Head of caudate nucleus (tissue), 42 donors: Measurements from ENCODE around the gene SLIT3.

Experiments
- DNase-seq, 42 donors: peaks; one replicate each; pipeline versions ENCODE4 v3.0.0 to v3.0.0-alpha.2; 2020 to 2021; ENCODE audit warnings: mixed read lengths in 7 of 42
- intact Hi-C: fragments of 100-400 bp; cut with DNase I; formaldehyde crosslinking; loops from one replicate; pipeline ENCODE4 v1.15.0; 2022

The SLIT3 gene

DNA sequence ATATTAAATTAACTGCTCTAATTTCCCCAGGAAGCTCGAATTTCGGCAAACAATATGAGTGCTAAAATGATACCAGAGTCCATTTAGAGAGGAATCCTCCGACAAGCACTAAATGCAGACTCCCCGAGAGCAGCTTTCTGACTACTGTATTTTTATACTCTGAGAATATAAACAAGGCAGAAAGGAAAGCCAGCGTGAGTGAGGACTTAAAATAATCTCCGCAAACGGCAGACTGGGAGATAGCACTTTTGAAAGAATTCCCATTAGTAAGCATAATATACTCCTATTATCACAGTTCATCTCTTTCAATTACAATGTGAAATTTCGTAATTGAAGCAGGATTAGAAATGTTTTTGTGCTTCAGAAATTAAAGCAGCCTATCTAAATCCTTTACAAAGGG is 452.4 kb downstream of the SLIT3 start:
- no peak for DNase-seq
- intact Hi-C loops: no loop called here

DNA sequence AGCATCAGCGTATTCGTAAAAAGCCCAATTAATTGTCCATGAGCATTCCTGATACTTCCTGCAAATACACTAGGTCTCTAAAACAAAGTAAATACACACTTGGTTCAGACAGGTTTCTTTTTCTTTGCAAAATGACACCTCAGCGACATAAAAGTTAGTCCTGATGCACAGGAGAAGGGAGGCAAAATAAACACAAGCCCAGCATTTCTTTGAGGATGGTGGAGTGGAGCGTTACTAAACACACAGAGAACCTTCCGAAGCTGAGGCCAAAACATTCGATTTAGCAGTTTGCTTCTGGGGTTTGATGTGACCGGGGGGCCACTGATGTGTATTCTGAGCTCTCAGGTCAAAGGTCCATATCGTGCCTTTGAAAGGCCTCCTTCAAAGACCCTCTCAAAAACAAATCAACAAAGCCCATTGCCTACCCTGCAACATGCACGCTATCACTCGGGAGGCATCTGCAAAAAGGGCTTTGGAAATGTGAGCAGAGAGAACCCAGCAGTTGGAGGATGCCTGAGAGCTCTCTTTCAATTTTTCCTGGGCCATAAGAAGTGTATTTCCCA is 453.3 kb downstream of the SLIT3 start:
- DNase-seq: no peak

DNA sequence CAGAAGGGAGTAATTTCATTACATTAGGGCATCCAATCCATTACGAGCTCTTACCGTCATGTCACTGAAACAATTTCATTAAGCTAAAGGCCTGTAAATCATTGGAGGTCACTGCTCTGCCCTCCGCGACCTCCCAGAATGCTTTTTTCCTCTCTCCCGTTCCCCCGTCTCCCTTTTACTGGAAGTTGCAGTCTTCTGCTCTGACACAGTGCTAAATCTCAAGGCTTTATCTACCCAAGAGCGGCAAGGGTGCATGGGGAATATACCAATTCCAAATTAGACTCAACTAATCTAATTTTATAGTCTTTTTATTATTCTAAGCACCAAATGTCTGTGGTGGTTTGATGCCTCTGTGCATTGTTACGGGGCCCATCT is 456.0 kb downstream of the SLIT3 start:
- DNase-seq: no peak
- intact Hi-C loops: no loop called here

More for the DNA sequence above, 453.3 kb downstream of the SLIT3 start:
- intact Hi-C loops: no loop called here

DNA sequence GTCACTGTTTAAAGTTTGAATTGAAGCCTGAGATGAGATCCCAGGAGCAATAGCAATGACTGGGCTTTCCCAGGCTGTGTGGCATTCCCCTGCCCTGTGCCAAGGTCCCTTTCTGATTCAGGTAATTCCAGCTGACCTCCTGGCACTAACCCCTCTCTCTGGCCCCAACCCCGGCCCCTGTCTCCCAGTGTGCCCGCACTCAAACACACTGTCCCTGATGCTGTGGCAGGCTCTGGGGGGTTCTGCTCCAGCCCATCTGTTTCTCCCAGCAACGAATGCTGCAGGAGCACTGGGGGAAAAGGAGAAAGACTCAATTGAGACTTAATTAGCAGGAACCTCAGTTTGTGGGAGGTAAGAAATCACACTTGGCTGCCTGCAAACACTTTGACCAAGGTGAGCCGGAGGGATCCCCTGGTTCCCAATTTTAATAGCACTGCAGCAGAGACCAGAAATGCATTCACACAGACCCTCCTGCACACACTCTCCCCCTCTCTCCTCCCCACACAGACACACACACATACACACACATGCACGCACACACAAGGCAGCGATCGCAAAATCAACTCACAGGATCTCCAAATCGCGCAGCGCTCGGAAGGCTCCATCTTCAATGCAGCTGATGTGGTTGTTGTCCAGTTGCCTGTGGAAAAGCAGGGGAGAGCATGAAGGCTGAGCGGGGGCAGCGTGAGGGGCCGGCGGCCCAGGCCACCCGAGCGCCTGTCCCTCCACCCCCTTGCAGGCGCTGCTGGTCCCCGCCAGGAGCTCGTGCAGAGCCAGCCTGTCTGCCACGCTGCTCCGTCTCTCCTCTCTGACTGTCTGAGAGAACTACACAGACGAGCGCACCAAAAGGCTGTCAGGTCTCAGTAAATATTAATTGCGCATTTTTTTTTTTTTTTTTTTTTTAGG is 456.7 kb downstream of the SLIT3 start:
- DNase-seq: no peak
- intact Hi-C loops: no loop called here

DNA sequence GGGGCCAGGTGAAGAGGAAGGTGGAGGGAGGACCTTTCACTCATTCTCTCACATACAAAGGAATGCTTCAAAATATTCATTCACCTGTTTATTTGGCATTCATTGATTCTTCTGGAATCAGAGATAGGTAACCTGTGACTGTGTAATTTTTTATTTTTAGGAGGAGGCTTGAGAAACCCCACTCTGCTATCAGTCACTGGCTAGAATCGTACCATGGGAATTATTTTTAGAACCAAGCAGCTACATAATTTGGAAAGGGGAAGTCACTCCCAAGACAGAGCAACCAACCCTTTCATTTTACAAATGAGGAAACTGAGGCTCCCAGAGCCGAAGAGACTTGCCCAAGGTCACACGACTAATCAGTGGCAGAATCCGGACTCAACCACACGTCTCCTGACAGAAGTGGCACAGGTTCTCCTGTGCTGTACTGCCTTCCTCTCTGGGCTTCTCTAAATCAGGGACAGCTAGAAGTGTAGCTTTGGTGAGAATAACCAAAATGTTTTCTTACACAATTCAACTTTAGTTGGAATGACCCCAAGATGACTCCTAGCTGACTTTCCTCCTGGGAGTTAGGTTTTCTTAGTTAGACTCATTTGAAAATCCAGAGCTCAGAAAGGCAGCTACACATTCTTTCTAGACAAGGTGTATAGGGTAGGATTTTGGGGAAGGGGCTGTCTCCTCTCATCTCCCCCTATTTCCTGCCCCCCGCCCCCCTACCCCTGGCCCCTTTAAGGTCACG is 457.5 kb downstream of the SLIT3 start:
- DNase-seq: no peak
- intact Hi-C loops: no loop called here

DNA sequence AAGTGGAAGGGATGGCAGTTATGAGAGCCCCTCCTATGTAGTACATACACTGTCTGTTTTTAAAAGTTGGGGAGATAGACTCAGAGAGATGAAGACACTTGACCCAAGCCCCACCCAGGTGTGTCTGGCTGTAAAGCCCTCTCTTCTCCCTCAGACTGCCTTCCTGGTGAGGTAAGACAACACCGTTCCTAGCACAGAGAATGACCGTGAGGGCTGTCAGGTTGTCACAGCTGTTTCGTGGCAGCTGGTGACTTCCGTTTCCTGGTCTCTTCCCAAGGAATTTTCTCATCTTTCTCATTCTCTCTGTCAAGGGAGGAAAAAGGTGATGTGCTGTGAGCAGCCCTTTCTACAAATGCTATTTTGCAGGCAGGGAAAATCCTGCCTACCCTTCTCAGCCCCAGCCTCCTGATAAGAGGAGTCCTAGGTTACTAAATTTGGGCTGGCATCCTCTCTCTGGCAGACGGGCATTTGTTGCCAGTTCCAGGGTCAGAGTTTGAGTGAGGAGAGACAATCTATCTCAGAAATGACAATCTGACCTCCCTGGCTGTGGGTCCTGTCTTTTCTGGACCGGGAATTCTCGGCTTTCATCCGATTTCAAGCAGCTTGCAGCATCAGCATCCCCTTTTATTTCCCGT is 458.3 kb downstream of the SLIT3 start:
- DNase-seq: no peak
- intact Hi-C loops: no loop called here

DNA sequence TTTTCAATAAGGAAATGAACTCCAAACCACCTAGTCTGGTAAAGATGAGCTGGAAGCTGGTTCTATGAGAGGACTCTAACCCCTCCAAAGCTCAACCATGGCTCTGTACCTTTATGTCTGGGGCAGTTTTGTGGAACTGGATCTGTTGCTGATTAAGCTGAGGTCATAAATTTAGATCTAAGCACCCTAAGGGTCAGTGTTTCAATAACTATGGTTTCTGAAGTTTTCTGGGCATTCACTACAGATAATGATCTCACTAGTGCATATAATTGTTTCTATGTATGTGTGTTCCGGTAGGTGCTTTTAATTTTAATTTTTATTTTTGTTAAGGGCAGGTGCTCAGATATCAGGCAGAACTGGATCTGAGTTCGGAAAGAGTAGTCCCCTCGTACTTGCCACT is 463.1 kb downstream of the SLIT3 start:
- intact Hi-C loops: no loop called here

DNA sequence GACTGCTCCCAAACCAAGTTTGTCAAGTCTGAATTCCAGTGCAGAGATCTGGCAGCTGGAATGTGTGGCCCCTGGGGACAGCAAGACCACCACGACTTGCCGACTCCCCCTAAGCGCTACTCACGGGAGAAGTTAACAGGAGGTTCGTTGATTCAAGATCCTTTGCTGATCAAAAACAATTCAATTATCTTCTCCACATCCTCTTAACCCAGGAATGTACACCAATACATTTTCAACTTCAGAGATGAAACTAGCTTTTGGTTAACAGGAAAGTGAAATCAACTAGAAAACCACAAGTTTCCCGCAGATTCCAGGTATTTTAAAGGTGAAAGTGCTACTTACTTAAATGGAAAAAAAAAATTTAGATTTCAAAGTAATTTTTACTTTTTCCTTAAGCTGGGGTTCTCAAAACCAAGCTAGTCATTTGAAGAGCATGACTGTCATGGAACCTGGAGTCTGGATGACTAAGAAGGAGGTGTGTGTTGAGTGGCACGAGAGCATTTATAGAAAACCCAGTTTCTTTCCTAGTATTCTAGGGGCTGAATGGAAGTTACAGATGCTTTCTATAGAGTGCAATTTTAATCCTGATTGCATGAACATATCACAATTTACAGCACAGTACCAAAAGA is 464.2 kb downstream of the SLIT3 start:
- intact Hi-C loops: no loop called here
- no peak for DNase-seq

More for the DNA sequence above, 463.1 kb downstream of the SLIT3 start:
- no peak for DNase-seq

DNA sequence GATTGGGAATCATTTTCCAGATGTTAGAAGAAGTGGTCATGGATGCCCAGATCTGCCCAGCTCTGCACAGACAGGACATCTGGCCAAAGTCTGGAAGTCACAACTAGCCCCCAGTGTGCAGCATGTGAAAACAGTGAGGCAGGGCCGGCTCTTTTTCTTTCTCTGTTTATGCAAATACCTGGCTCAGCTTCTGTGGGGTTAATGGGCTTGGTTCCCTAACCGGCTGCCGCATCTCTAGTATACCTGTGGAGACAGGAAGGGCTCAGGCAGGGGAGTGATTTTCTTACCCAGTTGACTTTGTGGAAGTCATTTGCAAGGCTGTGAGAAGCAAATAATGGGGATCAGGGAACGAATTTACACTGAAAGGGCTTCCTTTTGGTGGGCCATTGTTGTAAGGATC is 467.0 kb downstream of the SLIT3 start:
- no peak for DNase-seq
- intact Hi-C loops: no loop called here

DNA sequence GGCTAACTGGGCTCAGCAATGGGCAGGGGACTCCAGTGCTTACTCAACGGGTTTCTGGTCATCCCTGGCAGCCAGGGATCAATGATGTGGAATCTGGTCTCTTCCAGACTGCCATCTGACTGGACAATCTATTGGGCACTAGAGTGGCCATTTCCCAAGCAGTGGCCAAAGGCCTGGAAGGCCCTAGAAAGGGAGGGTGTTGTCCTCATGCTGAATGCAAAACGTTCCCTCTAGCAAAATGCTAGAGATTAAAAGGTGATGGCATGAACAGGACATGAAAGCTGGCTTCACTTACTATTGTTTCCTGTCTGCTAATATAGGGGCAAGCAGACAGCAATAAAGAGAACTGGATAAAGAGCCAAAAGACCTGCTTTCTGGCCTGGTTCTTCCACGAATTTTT is 467.6 kb downstream of the SLIT3 start:
- intact Hi-C loops: no loop called here
- DNase-seq: no peak

DNA sequence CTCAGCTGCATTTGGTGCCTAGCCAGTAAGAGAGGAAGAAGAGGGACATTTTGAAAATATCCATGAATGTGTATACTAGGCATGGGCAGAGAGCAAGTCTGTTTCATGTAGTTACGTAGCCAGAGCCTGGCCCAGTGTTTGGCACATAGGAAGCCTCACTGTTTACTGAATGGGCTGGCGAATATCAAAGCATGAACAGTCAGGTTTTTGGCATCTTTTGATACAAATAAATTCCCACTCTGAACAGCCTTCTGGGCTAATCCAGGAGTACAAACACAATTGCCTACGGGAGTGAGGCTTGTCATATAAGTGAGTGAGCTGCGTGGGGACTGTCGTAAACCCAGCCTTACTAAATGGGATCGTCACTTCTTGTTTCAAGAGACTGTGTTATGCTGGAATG is 468.6 kb downstream of the SLIT3 start:
- DNase-seq: no peak
- intact Hi-C loops: no loop called here

DNA sequence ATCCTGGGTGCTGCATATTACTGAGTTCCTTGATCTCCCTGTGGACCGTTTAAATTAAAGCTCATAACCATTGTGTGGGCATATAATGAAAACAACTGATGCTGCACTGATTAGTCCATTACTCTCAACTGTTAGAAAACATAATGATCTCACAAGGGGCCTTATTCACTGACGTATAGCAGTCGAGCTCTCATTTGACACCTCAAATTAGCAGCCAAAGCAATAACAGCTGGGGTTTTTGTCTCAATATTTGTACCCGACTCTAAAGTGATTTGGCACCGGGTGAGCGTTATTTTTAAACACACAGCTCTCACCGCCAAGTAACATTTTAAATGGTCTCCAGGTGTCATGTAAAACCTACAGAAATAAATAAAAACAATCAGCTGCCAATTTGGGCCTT is 469.6 kb downstream of the SLIT3 start:
- no peak for DNase-seq
- intact Hi-C loops: no loop called here

DNA sequence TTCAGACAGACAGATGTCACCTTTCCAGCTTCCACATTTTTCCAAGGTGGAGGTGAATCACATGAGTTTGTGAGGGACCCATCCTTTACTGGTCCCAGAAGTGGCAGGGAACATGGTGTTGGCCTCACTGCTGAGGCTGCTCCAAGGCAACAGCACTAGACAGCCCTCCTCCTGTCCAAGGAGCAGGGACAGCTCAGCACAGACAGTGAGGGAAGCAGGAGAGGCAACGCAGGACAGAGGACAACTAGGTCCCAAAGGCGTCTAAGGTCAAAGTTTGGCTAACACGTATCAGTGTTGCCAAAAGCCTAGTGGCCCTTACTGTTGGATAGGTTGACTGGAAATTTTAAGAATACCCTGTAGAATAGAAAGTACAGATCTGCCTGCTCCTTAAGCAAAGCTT is 470.1 kb downstream of the SLIT3 start:
- DNase-seq: no peak
- intact Hi-C loops: no loop called here

DNA sequence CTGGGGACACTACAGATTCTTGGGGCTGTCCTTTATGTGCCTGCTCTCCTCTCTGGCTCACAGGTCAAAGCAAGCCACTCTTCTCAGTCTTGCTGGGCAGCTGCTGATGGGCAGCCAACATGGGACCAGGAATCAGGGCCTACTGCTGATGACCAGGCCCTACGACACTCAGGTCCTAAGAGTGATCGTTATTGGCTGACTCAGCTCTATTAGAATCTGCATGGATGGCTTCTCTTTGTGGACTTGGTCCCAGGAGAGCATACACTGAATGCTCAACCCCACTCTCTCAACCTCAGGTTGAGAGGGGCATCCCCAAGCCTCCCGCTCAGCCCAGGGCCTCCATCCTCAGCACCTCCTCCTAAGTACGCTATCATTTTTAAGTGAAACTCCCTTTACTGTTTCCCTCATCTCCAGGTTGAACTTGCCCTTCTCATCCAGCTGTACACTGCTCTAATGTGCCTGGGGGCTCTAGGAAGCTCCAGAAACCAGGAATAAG is 471.0 kb downstream of the SLIT3 start:
- intact Hi-C loops: no loop called here
- DNase-seq: no peak

DNA sequence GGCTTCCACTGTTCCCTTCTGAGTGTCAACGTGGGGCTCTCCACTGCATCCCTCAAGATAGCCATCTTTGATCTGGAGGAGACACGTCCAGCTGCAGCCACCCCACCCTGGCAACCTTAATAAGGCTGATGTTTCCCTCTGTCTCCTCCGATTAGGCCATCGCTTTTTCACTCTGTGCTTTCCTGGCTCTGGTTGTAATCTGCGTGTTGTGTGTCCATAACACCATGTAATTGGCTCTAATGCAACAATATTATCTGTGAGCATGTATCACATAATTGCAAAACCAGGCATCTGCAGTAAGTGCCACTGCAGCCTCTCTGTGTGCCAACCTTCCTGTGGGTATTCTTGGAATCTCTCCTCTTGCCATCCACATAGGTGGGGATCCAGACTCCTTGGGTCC is 471.9 kb downstream of the SLIT3 start:
- intact Hi-C loops: no loop called here
- no peak for DNase-seq

DNA sequence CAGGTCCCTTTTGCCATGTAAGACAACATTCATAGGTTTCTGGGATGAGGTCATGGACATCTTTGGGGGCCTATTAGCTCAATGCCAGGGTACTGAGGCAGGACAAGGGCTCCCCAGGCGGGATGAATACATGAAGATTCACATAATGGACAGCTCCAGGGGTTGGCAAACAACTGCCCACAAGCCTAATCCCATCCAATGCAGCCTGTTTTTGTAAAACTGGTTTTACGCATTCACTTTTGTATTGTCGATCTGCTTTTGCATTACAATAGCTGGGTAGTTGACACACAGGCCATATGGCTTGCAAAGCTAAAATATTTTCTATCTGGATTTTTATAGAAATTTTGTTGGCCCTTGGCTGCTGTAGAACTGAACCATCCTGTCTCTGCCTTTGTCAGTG is 473.3 kb downstream of the SLIT3 start:
- intact Hi-C loops: no loop called here
- DNase-seq: no peak

DNA sequence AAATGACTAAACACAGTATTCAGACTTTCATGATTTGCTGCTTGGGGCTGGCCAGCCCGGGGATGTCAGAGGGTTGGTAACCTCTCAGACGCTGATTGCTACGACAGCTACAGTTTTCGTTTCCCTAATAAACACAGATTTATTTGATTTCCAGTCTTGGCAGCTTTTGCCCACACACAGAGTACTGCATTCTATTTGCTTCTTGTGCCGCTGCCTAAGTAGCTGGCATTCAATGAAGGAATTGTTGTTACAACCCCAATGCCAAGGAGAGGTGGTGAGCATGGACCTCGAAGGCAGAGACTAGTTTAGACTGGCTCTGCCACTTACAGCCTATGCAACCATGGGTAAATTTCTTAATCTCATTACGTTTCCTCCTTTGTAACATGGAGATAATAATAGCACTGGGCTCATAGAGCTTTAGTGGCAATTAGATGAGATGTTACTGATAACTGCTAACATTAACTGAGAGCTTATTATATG is 474.7 kb downstream of the SLIT3 start:
- DNase-seq: peak in 14 of 42 donors; percentile 11 to 57 (median 29)
- intact Hi-C loops: no loop called here

DNA sequence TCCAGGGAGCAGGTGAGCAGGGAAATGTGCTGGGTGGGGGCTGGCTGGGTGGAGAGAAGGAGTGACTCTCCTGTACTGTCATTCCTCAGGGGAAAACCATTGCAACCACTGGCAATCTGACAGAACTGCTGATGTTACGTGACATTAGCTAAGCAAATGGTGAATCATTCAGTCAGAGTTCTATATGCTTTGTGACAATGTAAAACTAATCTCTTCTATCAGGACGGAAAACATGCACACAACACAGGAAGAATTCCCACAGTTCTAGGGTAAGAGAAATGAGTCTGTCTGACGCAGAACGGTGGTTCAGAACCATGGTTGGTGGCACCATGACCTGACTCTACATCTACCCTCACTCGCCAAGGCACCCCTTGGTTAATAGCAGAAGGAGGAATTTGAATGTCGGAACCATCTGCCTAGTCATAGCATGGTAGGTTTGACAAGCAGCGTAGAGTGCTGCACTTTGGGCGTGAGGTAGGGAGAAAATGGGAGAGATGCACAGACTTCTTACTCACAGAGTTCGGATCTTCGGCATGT is 478.1 kb downstream of the SLIT3 start:
- DNase-seq: peak in 21 of 42 donors; percentile 13 to 65 (median 35)
- intact Hi-C loops: no loop called here

DNA sequence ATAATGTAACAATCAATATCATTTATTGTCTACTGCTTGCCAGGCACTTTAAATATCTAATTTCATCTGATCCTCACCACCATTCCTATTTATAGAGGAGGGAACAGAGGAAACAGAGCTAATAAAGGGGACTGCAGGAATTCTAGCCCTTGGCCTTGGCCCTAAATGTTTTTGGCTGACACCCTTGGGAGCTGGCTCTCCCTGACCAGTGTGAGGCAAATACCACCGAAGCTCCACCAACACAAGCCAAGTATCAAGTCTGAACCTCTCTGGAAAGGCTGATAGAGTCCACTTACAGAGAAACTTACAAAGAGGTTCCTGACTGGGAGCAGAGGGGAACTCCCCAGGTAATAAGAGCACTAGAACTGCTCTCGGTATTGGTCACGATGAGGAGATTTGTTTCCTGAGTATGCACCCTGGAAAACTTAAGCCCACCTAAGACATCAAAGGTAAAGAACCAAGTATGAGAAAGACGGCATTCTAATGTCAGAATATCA is 478.6 kb downstream of the SLIT3 start:
- DNase-seq: no peak
- intact Hi-C loops: no loop called here
